Trophoblast cell (in vitro differentiated cells and primary cell): Measurements from ENCODE around the gene IGF1R.
A peak's percentile ranks its signal among the peaks of the same experiment; 100 is the strongest.

ENCODE experiments used
- DNase-seq, 2 donors: peaks; one replicate each; pipeline ENCODE4 v3.0.0-alpha.2; 2016
- H2AFZ ChIP-seq: 2 replicates; pipeline ENCODE4 v1.6.1; 2013; ENCODE audit warnings: low read length, moderate library complexity, mild to moderate bottlenecking; ENCODE audit not compliant: insufficient read depth, poor library complexity
- H2AK5ac ChIP-seq: 2 replicates; pipeline ENCODE4 v1.6.1; 2013; ENCODE audit warnings: mild to moderate bottlenecking, low read length
- H2BK120ac ChIP-seq: 2 replicates; pipeline ENCODE4 v1.6.1; 2013; ENCODE audit warnings: low read length, mild to moderate bottlenecking, moderate library complexity; ENCODE audit not compliant: insufficient read depth, poor library complexity
- H2BK12ac ChIP-seq: 2 replicates; pipeline ENCODE4 v1.6.1; 2013; ENCODE audit warnings: mild to moderate bottlenecking, low read length, moderate library complexity
- H2BK5ac ChIP-seq: 2 replicates; pipeline ENCODE4 v1.6.1; 2013; ENCODE audit warnings: low read length, low read depth, moderate library complexity, mild to moderate bottlenecking; ENCODE audit not compliant: poor library complexity
- H3K14ac ChIP-seq: 2 replicates; pipeline ENCODE4 v1.6.1; 2013; ENCODE audit warnings: mild to moderate bottlenecking, low read length
- H3K18ac ChIP-seq: 2 replicates; pipeline ENCODE4 v1.6.1; 2013; ENCODE audit warnings: mild to moderate bottlenecking, low read length
- H3K23ac ChIP-seq: 2 replicates; pipeline ENCODE4 v1.6.1; 2013; ENCODE audit warnings: low read length
- H3K27ac ChIP-seq: 2 replicates; pipeline ENCODE4 v1.5.1; 2013; ENCODE audit warnings: low read depth, mild to moderate bottlenecking, inconsistent platforms, low read length, moderate library complexity
- H3K27me3 ChIP-seq: 2 replicates; pipeline ENCODE4 v1.6.1; 2013; ENCODE audit warnings: inconsistent platforms, mild to moderate bottlenecking, low read length, moderate library complexity; ENCODE audit not compliant: insufficient read depth
- H3K36me3 ChIP-seq, 2 experiments: 1 replicate in 1 of 2; 2 replicates in 1 of 2; pipeline ENCODE4 v1.6.1; 2013; ENCODE audit warnings: low read length in 2 of 2, mild to moderate bottlenecking in 2 of 2, moderate library complexity in 1 of 2; ENCODE audit not compliant: insufficient read depth in 2 of 2, control insufficient read depth in 1 of 2
- H3K4ac ChIP-seq: 2 replicates; pipeline ENCODE4 v1.6.1; 2013; ENCODE audit warnings: low read depth, mild to moderate bottlenecking, low read length, moderate library complexity
- H3K4me1 ChIP-seq, 2 experiments: 1 replicate in 1 of 2; 2 replicates in 1 of 2; pipeline ENCODE4 v1.6.1; 2013; ENCODE audit warnings: low read length in 2 of 2, mild to moderate bottlenecking in 2 of 2, moderate library complexity in 1 of 2; ENCODE audit not compliant: insufficient read depth in 2 of 2, control insufficient read depth in 1 of 2
- H3K4me2 ChIP-seq: 2 replicates; pipeline ENCODE4 v1.6.1; 2013; ENCODE audit warnings: inconsistent platforms, mild to moderate bottlenecking, low read length, moderate library complexity
- H3K4me3 ChIP-seq: 2 replicates; pipeline ENCODE4 v1.5.1; 2013; ENCODE audit warnings: mild to moderate bottlenecking, low read depth, low read length, inconsistent platforms
- H3K79me1 ChIP-seq: one replicate; pipeline ENCODE4 v1.6.1; 2013; ENCODE audit warnings: low read length
- H3K79me2 ChIP-seq: 2 replicates; pipeline ENCODE4 v1.6.1; 2013; ENCODE audit warnings: low read length, mild to moderate bottlenecking; ENCODE audit not compliant: control insufficient read depth, insufficient read depth, poor library complexity
- H3K9ac ChIP-seq: 2 replicates; pipeline ENCODE4 v1.6.1; 2013; ENCODE audit warnings: mild to moderate bottlenecking, low read length
- H3K9me3 ChIP-seq: 2 replicates; pipeline ENCODE4 v1.6.1; 2013; ENCODE audit warnings: low read depth, mild to moderate bottlenecking, control low read depth, inconsistent platforms, low read length; ENCODE audit not compliant: insufficient read depth
- H4K12ac ChIP-seq: 2 replicates; pipeline ENCODE4 v1.6.1; 2013; ENCODE audit warnings: low read depth, mild to moderate bottlenecking, low read length, moderate library complexity
- H4K8ac ChIP-seq: 2 replicates; pipeline ENCODE4 v1.6.1; 2013; ENCODE audit warnings: low read depth, mild to moderate bottlenecking, low read length, moderate library complexity
- H4K91ac ChIP-seq: one replicate; pipeline ENCODE4 v1.6.1; 2013; ENCODE audit warnings: low read depth, mild to moderate bottlenecking, low read length, moderate library complexity
- WGBS: extraction: QIAGEN DNeasy Blood & Tissue Kit; methylation state at CpG from one replicate; pipeline ENCODE4 v1.1.7; 2013; ENCODE audit warnings: missing lambda C conversion rate; ENCODE audit not compliant: insufficient read length, insufficient coverage; ENCODE audit errors: extremely low coverage; 5-methylcytosine and 5-hydroxymethylcytosine counted together

IGF1R gene

GRCh38 chr15:98735304-98735703 is 87.0 kb downstream of the IGF1R start:
- no peak for DNase-seq
- H2BK12ac ChIP-seq, result no peak overlapping the region
- no peak overlapping the region for H2AK5ac ChIP-seq
- H3K4me2 ChIP-seq, result no peak overlapping the region
- no peak overlapping the region for H4K91ac ChIP-seq
- no peak overlapping the region for H3K4me3 ChIP-seq
- peak overlapping the region; percentile 76 for H3K18ac ChIP-seq
- H2AFZ ChIP-seq, result no peak overlapping the region
- H3K4ac ChIP-seq, result peak overlapping the region; percentile 81
- H4K12ac ChIP-seq, result no peak overlapping the region
- no peak overlapping the region for H3K14ac ChIP-seq
- no peak overlapping the region for H2BK5ac ChIP-seq
- no peak overlapping the region for H3K23ac ChIP-seq
- no CpG with 5 or more reads among the region's 4 CpGs for WGBS
- H3K79me1 ChIP-seq, result peaks cover 16% of the 10 kb centered on the region
- H3K9me3 ChIP-seq, result no peaks in the 10 kb centered on the region
- peaks cover 0 to 2% of the 10 kb centered on the region in 2 experiments for H3K36me3 ChIP-seq
- peaks cover 26 to 33% of the 10 kb centered on the region in 2 experiments for H3K4me1 ChIP-seq
- no peak overlapping the region for H4K8ac ChIP-seq
- H3K27me3 ChIP-seq, result no peaks in the 10 kb centered on the region
- no peak overlapping the region for H3K27ac ChIP-seq
- peaks cover 31% of the 10 kb centered on the region for H3K79me2 ChIP-seq
- no peak overlapping the region for H2BK120ac ChIP-seq
- H3K9ac ChIP-seq, result no peak overlapping the region

GRCh38 chr15:98735895-98736617 is 87.7 kb downstream of the IGF1R start:
- no peak overlapping the region for H4K8ac ChIP-seq
- H3K23ac ChIP-seq, result no peak overlapping the region

GRCh38 chr15:98737159-98737558 is 88.8 kb downstream of the IGF1R start:
- Histone ChIP-seq H3K9me3 (no peaks in the 10 kb centered on the region), H4K91ac (no peak overlapping the region), H3K79me2 (peaks cover 25% of the 10 kb centered on the region), H3K14ac (no peak overlapping the region), H2BK12ac (no peak overlapping the region), H3K4me3 (no peak overlapping the region), H3K9ac (no peak overlapping the region), H2BK5ac (no peak overlapping the region), H3K79me1 (peaks cover 7% of the 10 kb centered on the region), H2AK5ac (no peak overlapping the region), H4K12ac (no peak overlapping the region), H3K4me1 (peaks cover 20 to 23% of the 10 kb centered on the region in 2 experiments), H3K27ac (no peak overlapping the region), H2BK120ac (no peak overlapping the region), H3K23ac (no peak overlapping the region), H3K4ac (peak overlapping the region; percentile 13), H3K4me2 (no peak overlapping the region), H2AFZ (no peak overlapping the region), H3K36me3 (peaks cover 0 to 2% of the 10 kb centered on the region in 2 experiments), H4K8ac (no peak overlapping the region), H3K27me3 (no peaks in the 10 kb centered on the region), H3K18ac (no peak overlapping the region)
- no peak for DNase-seq
- no CpG with 5 or more reads among the region's 6 CpGs for WGBS

More at GRCh38 chr15:98735895-98736617, 87.7 kb downstream of the IGF1R start:
- Histone ChIP-seq H3K9ac (no peak overlapping the region), H2BK120ac (no peak overlapping the region), H3K9me3 (no peaks in the 10 kb centered on the region), H3K4me2 (no peak overlapping the region), H2BK5ac (no peak overlapping the region), H2BK12ac (no peak overlapping the region), H3K18ac (no peak overlapping the region), H2AK5ac (no peak overlapping the region), H4K91ac (no peak overlapping the region), H3K4me3 (no peak overlapping the region), H3K36me3 (peaks cover 0 to 2% of the 10 kb centered on the region in 2 experiments), H3K27ac (no peak overlapping the region), H2AFZ (no peak overlapping the region), H4K12ac (no peak overlapping the region), H3K4ac (no peak overlapping the region), H3K79me1 (peaks cover 16% of the 10 kb centered on the region), H3K27me3 (no peaks in the 10 kb centered on the region), H3K14ac (no peak overlapping the region), H3K79me2 (peaks cover 31% of the 10 kb centered on the region), H3K4me1 (peaks cover 26 to 32% of the 10 kb centered on the region in 2 experiments)
- no CpG with 5 or more reads among the region's 4 CpGs for WGBS
- no peak for DNase-seq

GRCh38 chr15:98737721-98738120 is 89.4 kb downstream of the IGF1R start:
- no peak overlapping the region for H3K4me3 ChIP-seq
- H3K18ac ChIP-seq, result peak overlapping the region; percentile 81
- no peak overlapping the region for H3K27ac ChIP-seq
- H3K79me1 ChIP-seq, result peaks cover 6% of the 10 kb centered on the region
- H3K9ac ChIP-seq, result no peak overlapping the region
- no peaks in the 10 kb centered on the region for H3K9me3 ChIP-seq
- H3K4me2 ChIP-seq, result no peak overlapping the region
- H4K12ac ChIP-seq, result no peak overlapping the region
- no peak overlapping the region for H2AFZ ChIP-seq
- peak overlapping the region; percentile 33 for H2BK12ac ChIP-seq
- peaks cover 20% of the 10 kb centered on the region for H3K79me2 ChIP-seq
- H3K23ac ChIP-seq, result no peak overlapping the region
- H3K4ac ChIP-seq, result peak overlapping the region; percentile 30
- peaks cover 20% of the 10 kb centered on the region in 2 experiments for H3K4me1 ChIP-seq
- H3K27me3 ChIP-seq, result no peaks in the 10 kb centered on the region
- H2AK5ac ChIP-seq, result no peak overlapping the region
- no peak overlapping the region for H3K14ac ChIP-seq
- DNase-seq, result no peak
- H3K36me3 ChIP-seq, result peaks cover 0 to 2% of the 10 kb centered on the region in 2 experiments
- H2BK120ac ChIP-seq, result no peak overlapping the region
- no peak overlapping the region for H4K91ac ChIP-seq
- H4K8ac ChIP-seq, result peak overlapping the region; percentile 8
- peak overlapping the region; percentile 38 for H2BK5ac ChIP-seq
- WGBS, result no CpG with 5 or more reads among the region's 7 CpGs
